GM12878 (cell line): ENCODE results near the gene FIBCD1. TPM values are rescaled to one million over a fixed set of nuclear protein-coding genes. Genes with fewer than 3 reads are reported as not detected.

Experiments used
- ASH2L ChIP-seq: fragments of 300-600, 200-600 bp; sonication (generic); IDR thresholded peaks from 2 replicates; pipeline ENCODE4 v1.6.1; 2017; ENCODE audit warnings: low read depth, mild to moderate bottlenecking, borderline replicate concordance
- BACH1 ChIP-seq: fragments of 450-650 bp; IDR thresholded peaks from 2 replicates; pipeline ENCODE4 v1.6.1; 2017; ENCODE audit warnings: mild to moderate bottlenecking, borderline replicate concordance
- CEBPB ChIP-seq, 2 experiments: fragments of 150-350 bp in 1 of 2; IDR thresholded peaks; 2 replicates each; pipeline ENCODE4 v1.6.1; 2012 to 2014; ENCODE audit warnings: low read depth in 2 of 2, low read length in 2 of 2, borderline replicate concordance in 1 of 2, inconsistent platforms in 1 of 2
- CUX1 ChIP-seq: IDR thresholded peaks from 2 replicates; pipeline ENCODE4 v1.6.1; 2012; ENCODE audit warnings: improper control_type of control experiment, low read depth, low read length; ENCODE audit not compliant: insufficient replicate concordance
- E2F8 ChIP-seq: fragments of 450-650 bp; IDR thresholded peaks from 2 replicates; pipeline ENCODE4 v1.6.1; 2018; ENCODE audit warnings: mild to moderate bottlenecking, low read depth, moderate library complexity; ENCODE audit not compliant: partially characterized antibody
- FOXM1 ChIP-seq: IDR thresholded peaks from 2 replicates; pipeline ENCODE4 v1.6.1; 2012; ENCODE audit warnings: low read depth, mild to moderate bottlenecking, inconsistent platforms, low read length, moderate library complexity
- IKZF1 ChIP-seq: fragments of 450-650 bp; conservative IDR thresholded peaks from 2 replicates; pipeline ENCODE4 v1.6.1; 2017; ENCODE audit warnings: antibody characterized with exemption, mild to moderate bottlenecking
- IKZF2 ChIP-seq, 2 experiments: fragments of 450-650 bp; IDR thresholded peaks; 2 replicates each; pipeline ENCODE4 v1.6.1; 2017; ENCODE audit warnings: mild to moderate bottlenecking in 2 of 2, moderate library complexity in 2 of 2
- IRF4 ChIP-seq: IDR thresholded peaks from 2 replicates; pipeline ENCODE4 v1.6.1; 2011; ENCODE audit warnings: low read depth, low read length
- JUND ChIP-seq: IDR thresholded peaks from 2 replicates; pipeline ENCODE4 v1.6.1; 2012; ENCODE audit warnings: low read depth, mild to moderate bottlenecking, low read length, improper control_type of control experiment, moderate library complexity
- MYC ChIP-seq: IDR thresholded peaks from 2 replicates; pipeline ENCODE4 v1.6.1; 2011; ENCODE audit warnings: mild to moderate bottlenecking, low read length, moderate library complexity, inconsistent platforms; ENCODE audit not compliant: insufficient read depth, insufficient replicate concordance, insufficient read length, severe bottlenecking
- NRF1 ChIP-seq: conservative IDR thresholded peaks from 2 replicates; pipeline ENCODE4 v1.6.1; 2011; ENCODE audit warnings: mild to moderate bottlenecking, low read depth, low read length, improper control_type of control experiment
- POLR2AphosphoS2 ChIP-seq: IDR thresholded peaks from 2 replicates; pipeline ENCODE4 v1.6.1; 2011; ENCODE audit warnings: low read depth, mild to moderate bottlenecking, low read length, improper control_type of control experiment, moderate library complexity
- RAD21 ChIP-seq: IDR thresholded peaks from 2 replicates; pipeline ENCODE4 v1.6.1; 2011; ENCODE audit warnings: mild to moderate bottlenecking, low read depth, low read length, moderate library complexity; ENCODE audit not compliant: insufficient read depth
- RB1 ChIP-seq: fragments of 450-650 bp; formaldehyde crosslinking; IDR thresholded peaks from 2 replicates; pipeline ENCODE4 v1.6.1; 2017; ENCODE audit warnings: mild to moderate bottlenecking, borderline replicate concordance
- RFX5 ChIP-seq: IDR thresholded peaks from 2 replicates; pipeline ENCODE4 v1.6.1; 2011; ENCODE audit warnings: low read depth, low read length, improper control_type of control experiment
- SIN3A ChIP-seq: IDR thresholded peaks from 2 replicates; pipeline ENCODE4 v1.6.1; 2012; ENCODE audit warnings: low read depth, low read length, improper control_type of control experiment
- SIX5 ChIP-seq: IDR thresholded peaks from 2 replicates; pipeline ENCODE4 v1.6.1; 2011; ENCODE audit warnings: mild to moderate bottlenecking, low read depth, low read length, moderate library complexity; ENCODE audit not compliant: severe bottlenecking
- SRF ChIP-seq, 2 experiments: IDR thresholded peaks; 2 replicates each; pipeline ENCODE4 v1.6.1; 2011; ENCODE audit warnings: low read depth in 2 of 2, low read length in 2 of 2, mild to moderate bottlenecking in 1 of 2, moderate library complexity in 1 of 2
- TAF1 ChIP-seq: IDR thresholded peaks from 2 replicates; pipeline ENCODE4 v1.6.1; 2011; ENCODE audit warnings: mild to moderate bottlenecking, low read depth, low read length, borderline replicate concordance
- YBX1 ChIP-seq: fragments of 450-650 bp; IDR thresholded peaks from 2 replicates; pipeline ENCODE4 v1.6.1; 2016; ENCODE audit warnings: antibody characterized with exemption
- polyA plus RNA-seq, 11 experiments: library from polyadenylated mRNA; depleted of rRNA in 4 of 11; unstranded in 6 of 11; stranded (reverse) in 5 of 11; fragments of >200 nt; fragmentation: Nextera tagmentation in 4 of 11; fragmentation: Illumina TruSeq in 1 of 11; extraction: Ambion mirVana in 4 of 11; extraction: Trizol in 1 of 11; gene quantifications; 1 replicate in 1 of 11; 2 replicates in 10 of 11; pipeline versions ENCODE4 v1.2.1 to v1.2.3, GENCODE V29; 2011 to 2016; ENCODE audit warnings: inconsistent platforms in 2 of 11, missing spikeins in 2 of 11, low read depth in 1 of 11
- total RNA-seq, 4 experiments: library from RNA; depleted of rRNA in 3 of 4; stranded (reverse); fragments of >200 nt in 3 of 4; fragmentation: Illumina TruSeq in 1 of 4; extraction: Trizol in 1 of 4; gene quantifications; 2 replicates each; pipeline versions ENCODE4 v1.2.1 to v1.2.3, GENCODE V29; 2013 to 2021

Gene FIBCD1
- total and polyA plus RNA-seq, 10 of the 15 experiments (the other 5 are each of a cell fraction or from before 2014, with no cell fraction given) = 0.04 to 0.95 (median 0.25) TPM; not detected in 6

GRCh38 chr9:130866474-130866965 lies 72.5 kb downstream of the FIBCD1 start (continued):
- TF ChIP-seq RB1 = no peak
- TF ChIP-seq ASH2L = no peak
- TF ChIP-seq CUX1 = no peak
- no peak for TF ChIP-seq E2F8
- TF ChIP-seq POLR2AphosphoS2 = no peak
- TF ChIP-seq RAD21 = peak; percentile 57
- no peak for TF ChIP-seq CEBPB (IDR thresholded peaks at IDR 0.05; ENCODE audit: borderline replicate concordance in 1 of 2, low read depth in 2 of 2, low read length in 2 of 2)
- TF ChIP-seq SRF (IDR thresholded peaks at IDR 0.05; ENCODE audit: low read depth in 2 of 2, low read length in 2 of 2) = no peak
- TF ChIP-seq SIN3A = no peak
- TF ChIP-seq IKZF2 (IDR thresholded peaks at IDR 0.05) = peak in 1 of 2 experiments; percentile 10; a peak in 1 of 4 replicates
- 0 out of 2 replicates have a peak, but pooled peaks have one; percentile 32 for TF ChIP-seq FOXM1
- no peak for TF ChIP-seq TAF1
- no peak for TF ChIP-seq IRF4
- no peak for TF ChIP-seq NRF1
- TF ChIP-seq MYC = no peak
- no peak for TF ChIP-seq YBX1
- TF ChIP-seq BACH1 = no peak
- no peak for TF ChIP-seq JUND
- 0 out of 2 replicates have a peak, but pooled peaks have one; percentile 10 for TF ChIP-seq IKZF1
- TF ChIP-seq RFX5 = no peak
- TF ChIP-seq SIX5 = no peak
- TF ChIP-seq, all 136 proteins: peak for 8
